GM12875 (cell line): ENCODE measurements around the gene TTLL13.

ENCODE experiments used
- H3K4me3 ChIP-seq: one replicate; pipeline ENCODE4 v1.5.1; 2011; ENCODE audit warnings: low read depth, low read length, control low read depth
- TF ChIP-seq, protein P1 (sequence below): IDR thresholded peaks from 2 replicates; pipeline ENCODE4 v1.5.1; 2011; ENCODE audit warnings: low read depth, mild to moderate bottlenecking, control low read depth, inconsistent platforms, low read length, moderate library complexity, borderline replicate concordance; ENCODE audit not compliant: insufficient read depth

TTLL13 gene

DNA sequence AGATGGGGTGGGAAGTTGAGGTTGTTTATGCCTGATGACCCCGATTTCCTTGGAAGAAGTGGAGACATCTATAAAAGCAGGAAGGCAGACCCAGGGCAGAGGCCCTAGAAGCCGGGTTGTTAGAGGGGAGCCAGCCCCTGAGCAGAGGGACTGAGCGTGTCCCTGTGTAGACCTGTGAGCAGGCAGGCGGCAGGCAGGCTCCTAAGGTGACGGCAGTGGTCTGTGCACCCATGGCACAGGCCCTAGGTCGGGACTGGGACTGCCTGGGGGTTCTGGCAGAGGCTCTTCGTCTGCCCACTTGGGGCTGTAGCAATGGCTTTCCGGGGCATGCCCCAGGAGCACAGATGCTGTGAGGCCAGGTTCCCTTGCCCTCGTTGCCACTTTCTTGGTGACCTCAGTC is 38.3 kb upstream of the TTLL13 start:
- H3K4me3 ChIP-seq: no peak overlapping the region
- TF ChIP-seq, protein P1, sequence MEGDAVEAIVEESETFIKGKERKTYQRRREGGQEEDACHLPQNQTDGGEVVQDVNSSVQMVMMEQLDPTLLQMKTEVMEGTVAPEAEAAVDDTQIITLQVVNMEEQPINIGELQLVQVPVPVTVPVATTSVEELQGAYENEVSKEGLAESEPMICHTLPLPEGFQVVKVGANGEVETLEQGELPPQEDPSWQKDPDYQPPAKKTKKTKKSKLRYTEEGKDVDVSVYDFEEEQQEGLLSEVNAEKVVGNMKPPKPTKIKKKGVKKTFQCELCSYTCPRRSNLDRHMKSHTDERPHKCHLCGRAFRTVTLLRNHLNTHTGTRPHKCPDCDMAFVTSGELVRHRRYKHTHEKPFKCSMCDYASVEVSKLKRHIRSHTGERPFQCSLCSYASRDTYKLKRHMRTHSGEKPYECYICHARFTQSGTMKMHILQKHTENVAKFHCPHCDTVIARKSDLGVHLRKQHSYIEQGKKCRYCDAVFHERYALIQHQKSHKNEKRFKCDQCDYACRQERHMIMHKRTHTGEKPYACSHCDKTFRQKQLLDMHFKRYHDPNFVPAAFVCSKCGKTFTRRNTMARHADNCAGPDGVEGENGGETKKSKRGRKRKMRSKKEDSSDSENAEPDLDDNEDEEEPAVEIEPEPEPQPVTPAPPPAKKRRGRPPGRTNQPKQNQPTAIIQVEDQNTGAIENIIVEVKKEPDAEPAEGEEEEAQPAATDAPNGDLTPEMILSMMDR: no peak

DNA sequence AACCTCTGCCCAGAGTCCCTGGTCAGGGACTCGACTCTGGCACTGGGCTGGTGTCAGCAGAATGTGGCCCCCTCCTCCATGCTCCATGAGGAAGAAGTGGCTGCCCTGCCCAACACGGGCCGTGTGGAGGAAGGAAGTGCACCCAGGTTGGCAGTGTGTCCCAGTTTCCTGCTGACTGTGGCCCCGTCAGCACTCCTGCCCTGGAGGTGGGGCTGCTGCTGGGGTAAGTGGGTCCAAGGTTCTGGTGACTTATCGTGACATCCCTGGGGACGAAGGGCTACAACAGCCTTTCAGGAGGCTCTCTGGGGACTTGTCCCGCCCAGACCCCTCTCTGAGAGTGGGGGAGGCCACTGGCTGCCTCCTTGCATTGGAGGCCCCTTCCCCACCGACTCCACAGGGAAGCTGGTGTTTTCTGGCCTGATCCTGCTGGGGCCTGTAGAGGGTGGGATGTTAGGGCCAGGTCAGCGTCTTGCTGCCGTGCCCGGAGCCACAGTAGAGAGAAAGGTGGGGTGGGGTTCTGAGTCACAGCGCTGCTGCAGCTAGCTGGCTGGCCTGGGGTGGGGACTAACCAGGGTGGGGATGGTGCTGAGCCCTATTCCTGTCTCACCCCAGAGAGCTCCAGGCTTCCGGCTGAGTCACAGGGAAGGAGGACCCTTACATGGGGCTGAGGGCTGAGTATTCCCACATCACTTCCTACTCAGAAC is 37.8 kb upstream of the TTLL13 start:
- H3K4me3 ChIP-seq: no peak overlapping the region
- TF ChIP-seq, protein P1: no peak

DNA sequence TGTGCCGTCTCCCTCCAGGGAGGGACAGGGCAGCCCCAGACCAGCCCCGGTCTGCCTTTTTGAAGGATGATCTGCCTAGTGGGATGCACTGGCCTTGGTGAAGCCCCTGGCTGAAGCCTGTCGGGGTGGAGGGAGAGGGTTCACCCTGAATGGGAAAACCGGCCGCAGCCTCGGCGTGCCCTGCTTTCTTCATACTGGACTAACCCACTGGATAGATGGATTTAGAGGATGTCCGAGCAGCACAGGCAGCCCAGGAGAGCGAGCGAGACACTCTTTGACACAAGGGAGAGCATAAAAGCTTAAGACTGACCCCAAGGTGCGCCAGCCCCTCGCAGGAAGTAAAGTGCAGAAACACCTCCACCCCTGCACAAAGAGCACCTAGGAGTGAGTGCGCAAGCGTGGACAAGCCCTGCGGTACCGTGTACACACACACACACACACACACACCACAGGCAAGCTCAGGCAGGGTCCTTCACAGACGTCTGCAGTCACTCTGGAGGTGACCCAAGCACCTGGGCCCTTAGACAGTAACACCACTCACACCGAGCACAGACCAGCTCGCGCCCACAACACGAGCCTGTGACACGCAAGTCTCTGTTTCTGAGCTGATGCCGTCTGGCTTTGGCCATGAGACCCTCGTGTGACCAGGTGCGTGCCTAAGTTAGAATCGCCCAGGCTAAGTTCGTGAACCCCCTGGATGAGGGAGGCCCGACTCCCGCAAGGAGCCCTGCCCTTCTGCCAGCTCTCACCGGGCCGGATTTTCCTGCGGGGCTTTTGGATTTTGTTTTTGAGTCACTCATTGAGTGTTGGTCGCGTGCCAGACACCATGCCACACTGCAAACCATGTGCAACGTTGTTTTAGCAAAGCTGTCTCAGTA is 36.9 kb upstream of the TTLL13 start:
- H3K4me3 ChIP-seq: no peak overlapping the region

DNA sequence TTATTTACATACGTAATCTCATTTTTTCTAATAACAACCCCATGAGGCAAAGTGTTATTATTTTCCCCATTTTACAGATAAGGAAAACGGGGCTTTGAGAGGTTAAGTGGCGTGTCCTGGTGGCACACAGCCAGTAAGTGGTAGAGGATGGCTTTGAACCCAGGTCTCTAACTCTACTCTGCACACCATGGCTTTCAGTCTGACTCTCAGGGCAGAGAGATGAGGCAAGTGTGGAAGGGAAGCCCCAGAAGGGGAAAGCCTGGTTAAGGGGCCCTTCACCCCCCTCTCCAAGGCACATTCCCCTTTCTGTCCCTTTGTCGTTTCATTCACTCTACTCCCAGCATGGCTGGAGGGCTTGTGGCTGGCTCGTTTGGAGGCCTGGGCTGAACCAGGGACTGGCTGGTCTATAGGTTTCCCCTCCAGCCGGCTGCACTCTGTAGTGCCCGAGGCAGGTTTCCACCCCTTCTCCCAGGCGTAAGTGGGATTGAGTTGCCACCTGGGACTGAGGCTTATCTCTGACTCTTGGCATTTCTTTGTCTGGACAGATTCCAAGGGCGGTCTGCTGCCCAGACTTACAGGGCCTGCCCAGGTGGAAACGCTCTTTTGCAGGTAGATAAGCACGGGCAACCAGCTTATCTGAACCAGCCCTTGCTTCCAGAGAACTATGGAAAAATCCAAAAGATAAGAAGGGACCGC is 36.1 kb upstream of the TTLL13 start:
- H3K4me3 ChIP-seq: no peak overlapping the region
- TF ChIP-seq, protein P1: no peak

More for the DNA sequence above, 36.9 kb upstream of the TTLL13 start:
- TF ChIP-seq, protein P1: no peak

DNA sequence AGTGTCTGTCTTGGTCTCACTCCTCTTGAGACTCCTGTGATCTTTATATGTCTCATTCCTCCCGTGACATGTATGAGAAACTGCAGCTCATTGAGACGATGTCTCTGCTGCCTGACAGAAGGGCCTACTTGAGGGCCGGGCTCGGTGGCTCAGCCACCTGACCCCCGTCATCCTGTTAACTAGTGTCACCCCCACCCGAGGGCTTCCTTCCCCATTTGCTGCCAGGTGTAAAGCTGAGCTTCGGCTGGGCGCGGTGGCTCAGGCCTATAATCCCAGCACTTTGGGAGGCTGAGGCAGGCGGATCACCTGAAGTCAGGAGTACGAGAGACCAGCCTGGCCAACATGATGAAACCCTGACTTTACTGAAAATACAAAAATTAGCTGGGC is 35.5 kb upstream of the TTLL13 start:
- no peak overlapping the region for H3K4me3 ChIP-seq
- TF ChIP-seq, protein P1: no peak

DNA sequence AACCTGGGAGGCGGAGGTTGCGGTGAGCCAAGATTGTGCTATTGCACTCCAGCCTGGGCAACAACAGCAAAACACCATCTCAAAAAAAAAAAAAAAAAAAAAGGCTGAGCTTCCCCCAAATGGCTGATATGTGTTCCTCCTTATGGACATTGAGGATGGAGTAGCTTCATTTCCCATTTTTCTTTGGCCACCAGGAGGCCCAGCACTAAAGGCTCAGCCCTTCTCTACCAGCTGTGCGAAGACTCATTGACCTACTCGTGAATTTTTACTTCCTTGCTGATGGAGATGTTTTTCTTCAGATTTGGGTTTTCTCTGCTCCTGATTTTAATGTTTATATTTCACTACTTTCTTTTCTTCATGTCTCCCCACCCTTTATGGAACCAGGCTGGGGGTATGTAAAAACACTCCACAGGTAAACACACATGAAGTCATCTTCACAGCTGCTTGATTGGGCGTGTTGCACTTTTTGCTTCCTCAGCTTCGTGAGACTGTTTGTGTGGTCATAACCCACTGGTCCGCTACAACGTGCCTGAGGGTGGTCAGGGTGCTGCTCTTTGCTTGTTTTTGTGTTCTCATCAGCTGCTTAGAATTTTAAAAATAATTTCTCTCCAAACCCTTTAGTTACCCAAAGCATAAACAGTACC is 34.7 kb upstream of the TTLL13 start:
- TF ChIP-seq, protein P1: 0 out of 2 replicates have a peak, but pooled peaks have one; percentile 12
- no peak overlapping the region for H3K4me3 ChIP-seq
